B cell (primary cell): ENCODE data around the gene LAMC2. TPM values are rescaled to one million over a fixed set of nuclear protein-coding genes. Genes with fewer than 3 reads are reported as not detected.

Source experiments
- ATAC-seq: fragments of 200-7000 bp; cut with Tn5 transposase; one replicate; pipeline ENCODE4 v1.10.0; 2021; ENCODE audit warnings: low read depth, mild to moderate bottlenecking, moderate number of reproducible peaks, moderate library complexity
- CTCF ChIA-PET: fragments of 350-600 bp; sonication (Branson Sonifier 250); formaldehyde crosslinking; loops from one replicate; lab custom pipeline; 2021; ENCODE audit warnings: antibody characterized with exemption, inconsistent platforms; lab: Charles Lee
- POLR2A ChIA-PET: fragments of 350-600 bp; sonication (Branson Sonifier 250); formaldehyde crosslinking; loops from one replicate; lab custom pipeline; 2021; ENCODE audit warnings: antibody characterized with exemption; lab: Charles Lee
- DNase-seq: peaks from one replicate; pipeline ENCODE4 v3.0.0; 2013
- H2AFZ ChIP-seq: 2 replicates; pipeline ENCODE4 v1.6.1; 2012; ENCODE audit warnings: mild to moderate bottlenecking, low read depth, low read length; ENCODE audit not compliant: insufficient read depth, poor library complexity, severe bottlenecking
- H3K27ac ChIP-seq, 2 donors: 1 replicate in 1 of 2; 2 replicates in 1 of 2; pipeline ENCODE4 v1.5.1; 2012 to 2013; ENCODE audit warnings: low read length in 2 of 2, mild to moderate bottlenecking in 2 of 2, moderate library complexity in 1 of 2
- H3K27me3 ChIP-seq, 4 experiments: fragments of 200-600 bp in 1 of 4; sonication (generic) in 1 of 4; replicated peaks in 1 of 4; 1 replicate in 2 of 4; 2 replicates in 2 of 4; pipeline versions ENCODE4 v1.6.1 to v1.7.0; 2013 to 2016; ENCODE audit warnings: low read length in 3 of 4, mild to moderate bottlenecking in 2 of 4, mixed read lengths in 1 of 4, moderate library complexity in 1 of 4; ENCODE audit not compliant: insufficient read depth in 4 of 4, control insufficient read depth in 3 of 4; ENCODE audit errors: control extremely low read depth in 1 of 4
- H3K36me3 ChIP-seq, 2 experiments: replicated peaks in 1 of 2; 1 replicate in 1 of 2; 2 replicates in 1 of 2; pipeline versions ENCODE4 v1.6.1 to v1.7.1; 2013; ENCODE audit warnings: low read length in 1 of 2; ENCODE audit not compliant: insufficient read depth in 2 of 2, control insufficient read depth in 1 of 2; ENCODE audit errors: control extremely low read depth in 1 of 2, extremely low read depth in 1 of 2
- H3K4me1 ChIP-seq, 2 donors: fragments of 200-600 bp in 1 of 2; sonication (generic) in 1 of 2; 1 replicate in 1 of 2; 2 replicates in 1 of 2; pipeline versions ENCODE4 v1.5.1 to v1.6.1; 2013 to 2017; ENCODE audit warnings: low read length in 2 of 2; ENCODE audit not compliant: control insufficient read depth in 2 of 2, insufficient read depth in 2 of 2
- H3K4me2 ChIP-seq: replicated peaks from 2 replicates; pipeline ENCODE3; 2012; ENCODE audit warnings: mild to moderate bottlenecking, low read depth, low read length; ENCODE audit not compliant: poor library complexity, severe bottlenecking
- H3K4me3 ChIP-seq, 5 experiments: fragments of 200-600 bp in 1 of 5; sonication (generic) in 1 of 5; 1 replicate in 3 of 5; 2 replicates in 2 of 5; pipeline versions ENCODE4 v1.5.1 to v1.7.0; 2011 to 2016; ENCODE audit warnings: low read length in 4 of 5, mild to moderate bottlenecking in 4 of 5, low read depth in 2 of 5, control low read depth in 1 of 5, moderate library complexity in 1 of 5; ENCODE audit not compliant: insufficient read depth in 1 of 5; ENCODE audit errors: control extremely low read depth in 1 of 5, extremely low read depth in 1 of 5
- H3K79me2 ChIP-seq: fragments of 200-600 bp; sonication (generic); one replicate; pipeline ENCODE4 v1.6.0; 2016; ENCODE audit warnings: low read length; ENCODE audit not compliant: control insufficient read depth, insufficient read depth
- H3K9ac ChIP-seq: fragments of 200-600 bp; sonication (generic); 2 replicates; pipeline ENCODE4 v1.6.1; 2017; ENCODE audit warnings: mild to moderate bottlenecking, low read length, moderate library complexity
- H3K9me3 ChIP-seq, 3 donors: one replicate each; pipeline versions ENCODE4 v1.6.1 to v1.7.1; 2013; ENCODE audit warnings: low read length in 2 of 3; ENCODE audit not compliant: control insufficient read depth in 2 of 3, insufficient read depth in 1 of 3; ENCODE audit errors: control extremely low read depth in 1 of 3
- H4K20me1 ChIP-seq: 2 replicates; pipeline ENCODE4 v1.6.0; 2012; ENCODE audit warnings: mild to moderate bottlenecking, low read length; ENCODE audit not compliant: insufficient read depth, control insufficient read depth, poor library complexity, severe bottlenecking
- H3K27ac Mint-ChIP-seq: one replicate; pipeline ENCODE4 v1.8.0; 2021; ENCODE audit warnings: mixed read lengths
- H3K27me3 Mint-ChIP-seq: one replicate; pipeline ENCODE4 v1.8.0; 2021; ENCODE audit warnings: mixed read lengths
- H3K4me1 Mint-ChIP-seq: one replicate; pipeline ENCODE4 v1.8.0; 2021; ENCODE audit warnings: mixed read lengths
- H3K4me3 Mint-ChIP-seq: one replicate; pipeline ENCODE4 v1.8.0; 2021; ENCODE audit warnings: mixed read lengths
- H3K9me3 Mint-ChIP-seq: one replicate; pipeline ENCODE4 v1.8.0; 2022; ENCODE audit warnings: mixed read lengths; ENCODE audit not compliant: insufficient read depth
- CTCF ChIP-seq: fragments of 200-600 bp; IDR thresholded peaks from one replicate; pipeline ENCODE4 v1.8.0; 2022; ENCODE audit warnings: antibody characterized with exemption, mild to moderate bottlenecking
- EZH2 ChIP-seq: IDR thresholded peaks from 2 replicates; pipeline ENCODE4 v1.6.1; 2012; ENCODE audit warnings: borderline replicate concordance, low read depth, mild to moderate bottlenecking, moderate library complexity, low read length; ENCODE audit not compliant: insufficient read depth, poor library complexity, severe bottlenecking
- WGBS: methylation state at CpG from one replicate; pipeline ENCODE4 v1.1.5; 2013; ENCODE audit warnings: missing lambda C conversion rate; ENCODE audit not compliant: insufficient coverage; 5-methylcytosine and 5-hydroxymethylcytosine counted together
- intact Hi-C: fragments of 100-400 bp; cut with micrococcal nuclease; formaldehyde crosslinking; loops from one replicate; pipeline ENCODE4 v1.10.0; 2022
- polyA plus RNA-seq: library from polyadenylated mRNA; depleted of rRNA; stranded (reverse); fragments of >200 nt; gene quantifications from 2 replicates; pipeline ENCODE4 v1.2.3, GENCODE V29; 2012
- total RNA-seq, 2 donors: library from RNA; stranded (reverse); fragments of 120-200 nt in 1 of 2; gene quantifications; 1 replicate in 1 of 2; 2 replicates in 1 of 2; pipeline versions ENCODE4 v1.2.3 to v1.2.4, GENCODE V29; 2013 to 2022

LAMC2 gene
- total and polyA plus RNA-seq, 2 donors (not counting 1 experiment from before 2014, with no cell fraction given) = not detected

- TF ChIP-seq EZH2 = no peak
- no peak for TF ChIP-seq CTCF
- Histone ChIP-seq H3K4me1 (no peaks in the 10 kb centered on the region), H3K4me3 (no peak overlapping the region), H3K27me3 (no peaks in the 10 kb centered on the region), H3K9ac (no peak overlapping the region), H3K4me2 (no peak overlapping the region), H3K9me3 (no peaks in the 10 kb centered on the region), H3K27ac (no peak overlapping the region), H2AFZ (no peak overlapping the region), H4K20me1 (no peaks in the 10 kb centered on the region), H3K79me2 (no peaks in the 10 kb centered on the region), H3K36me3 (peaks cover 0 to 39% of the 10 kb centered on the region in 2 experiments)
- ATAC-seq (no peak), DNase-seq (no peak)
- ChIA-PET CTCF (no interaction called here), POLR2A (no interaction called here)
- H3K27ac Mint-ChIP-seq = no peak overlapping the region
- H3K27me3 Mint-ChIP-seq = no peaks in the 10 kb centered on the region
- WGBS = 58% methylated on average over 3 of the region's 4 CpGs
- H3K4me3 Mint-ChIP-seq = no peak overlapping the region
- H3K4me1 Mint-ChIP-seq = peaks cover 3% of the 10 kb centered on the region
- H3K9me3 Mint-ChIP-seq = no peaks in the 10 kb centered on the region
- intact Hi-C loops = no loop called here
Observed at GRCh38 chr1:183138301-183138700, 47.8 kb upstream of the LAMC2 start.

DNA sequence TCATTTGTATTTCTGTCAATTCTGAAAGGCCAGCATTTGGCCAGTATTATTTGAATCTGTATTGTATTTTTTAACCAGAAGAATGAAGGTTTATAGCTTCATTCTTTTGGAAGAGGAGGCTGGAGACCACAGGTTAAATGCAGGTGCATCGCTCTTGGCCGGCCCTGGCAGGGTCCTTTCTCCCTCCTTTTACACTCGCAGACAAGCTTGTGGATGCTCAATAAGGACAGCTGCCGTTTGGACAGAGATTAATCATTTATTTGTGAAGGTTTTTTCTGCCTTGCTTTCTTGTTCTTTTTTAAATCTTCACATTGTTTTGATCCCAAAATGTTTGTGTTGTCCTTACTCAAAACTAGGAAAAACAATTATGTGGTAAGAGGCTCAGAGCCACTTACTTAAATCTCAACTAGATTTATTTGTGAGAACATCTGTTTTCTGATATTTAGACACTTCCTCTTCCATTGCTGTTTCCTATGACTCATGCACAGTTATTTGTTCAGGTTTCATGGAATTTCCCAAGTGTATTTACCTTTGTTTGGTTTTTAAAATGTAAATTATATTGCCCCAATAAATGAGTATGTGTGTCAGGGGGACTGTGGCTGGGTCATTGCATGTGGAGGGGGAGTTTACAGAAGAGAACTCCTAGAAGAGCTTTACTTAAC lies 46.7 kb upstream of the LAMC2 start:
- DNase-seq (no peak), ATAC-seq (no peak)
- Histone ChIP-seq H3K4me2 (no peak overlapping the region), H3K9me3 (no peaks in the 10 kb centered on the region), H3K36me3 (peaks cover 0 to 28% of the 10 kb centered on the region in 2 experiments), H3K4me3 (no peak overlapping the region), H3K27ac (no peak overlapping the region), H3K79me2 (no peaks in the 10 kb centered on the region), H2AFZ (no peak overlapping the region), H3K27me3 (no peaks in the 10 kb centered on the region), H3K9ac (no peak overlapping the region), H3K4me1 (no peaks in the 10 kb centered on the region), H4K20me1 (no peaks in the 10 kb centered on the region)
- TF ChIP-seq EZH2 (no peak), CTCF (no peak)
- H3K27ac Mint-ChIP-seq = peak overlapping the region; percentile 53
- no CpG with 5 or more reads among the region's 4 CpGs for WGBS
- no peaks in the 10 kb centered on the region for H3K27me3 Mint-ChIP-seq
- H3K4me3 Mint-ChIP-seq = no peak overlapping the region
- intact Hi-C loops = no loop called here
- peaks cover 3% of the 10 kb centered on the region for H3K4me1 Mint-ChIP-seq
- ChIA-PET POLR2A (interaction anchor here (0.5 kb wide), 1 partner anchor 248 kb away, joined by 3 read pairs; no protein-coding TSS in a partner anchor), CTCF (no interaction called here)
- H3K9me3 Mint-ChIP-seq = no peaks in the 10 kb centered on the region
